Sigmoid colon (tissue), 4 donors: ENCODE data around the gene RIMBP2.

ENCODE experiments used
- CTCF ChIP-seq, 4 experiments: fragments of 450-650 bp in 3 of 4; fragments of 200-600 bp in 1 of 4; IDR thresholded peaks; one replicate each; pipeline ENCODE4 v1.5.1; 2016 to 2019; ENCODE audit warnings: antibody characterized with exemption in 4 of 4, mild to moderate bottlenecking in 3 of 4, moderate library complexity in 2 of 4
- EP300 ChIP-seq, 4 donors: sonication (generic); formaldehyde crosslinking; IDR thresholded peaks; one replicate each; pipeline ENCODE4 v1.6.1; 2017; ENCODE audit warnings: antibody characterized with exemption in 4 of 4
- POLR2A ChIP-seq, 2 donors: fragments of 450-650 bp; IDR thresholded peaks; one replicate each; pipeline ENCODE4 v1.6.1; 2016; ENCODE audit warnings: antibody characterized with exemption in 2 of 2, mild to moderate bottlenecking in 2 of 2, moderate library complexity in 2 of 2
- POLR2AphosphoS5 ChIP-seq, 4 donors: sonication (generic); formaldehyde crosslinking; IDR thresholded peaks; one replicate each; pipeline ENCODE4 v1.6.1; 2017; ENCODE audit warnings: antibody characterized with exemption in 4 of 4

GRCh38 chr12:130680451-130680990 is 35.6 kb downstream of the RIMBP2 start:
- TF ChIP-seq CTCF (IDR thresholded peaks at IDR 0.05) = no peak
- TF ChIP-seq POLR2AphosphoS5 (IDR thresholded peaks at IDR 0.05) = no peak
- TF ChIP-seq EP300 (IDR thresholded peaks at IDR 0.05) = no peak
- TF ChIP-seq POLR2A (IDR thresholded peaks at IDR 0.05) = no peak
